ENCODE measurements around the gene PRKCZ.

The PRKCZ gene

GRCh38 chr1:2233468-2233867 is 183.3 kb downstream of the PRKCZ start:
- peak; percentile 41 for DNase-seq

GRCh38 chr1:2233997-2234761 is 184.0 kb downstream of the PRKCZ start:
- no peak for DNase-seq

- DNase-seq: no peak
These were observed 184.5 kb downstream of the PRKCZ start for GRCh38 chr1:2234762-2235113.

All from right forelimb (tissue), 1 donor.